Left ventricle myocardium superior (tissue), 1 donor: ENCODE measurements around the gene S100A13. TPM values are rescaled to one million over a fixed set of nuclear protein-coding genes. Genes with fewer than 3 reads are reported as not detected.
"Not testable (repeated sequence)": the region's sequence is repeated elsewhere in the genome, so short reads cannot be mapped to it uniquely, and the experiment has no call there.

Experiments
- ATAC-seq: fragments of 200-7000 bp; cut with Tn5 transposase; one replicate; pipeline ENCODE4 v1.9.1; 2020; ENCODE audit warnings: mild to moderate bottlenecking, moderate library complexity
- DNase-seq: peaks from one replicate; pipeline ENCODE4 v3.0.0-alpha.2; 2020
- intact Hi-C: fragments of 100-400 bp; cut with micrococcal nuclease; formaldehyde crosslinking; loops from one replicate; pipeline ENCODE4 v1.11.0; 2022
- total RNA-seq: library from RNA; stranded (reverse); fragmentation: NEBNext Ultra II Directional; extraction: Animal tissue kit (Norgen Biotek cat#: 25700); gene quantifications from one replicate; pipeline ENCODE4 v1.2.1, GENCODE V29; 2021
- donor health status: DM: no; HTN: yes; CAD: no; lungs with severe emphysema.

Gene S100A13
- total RNA-seq, 1 donor from 2014 or later, result 124 TPM

DNA sequence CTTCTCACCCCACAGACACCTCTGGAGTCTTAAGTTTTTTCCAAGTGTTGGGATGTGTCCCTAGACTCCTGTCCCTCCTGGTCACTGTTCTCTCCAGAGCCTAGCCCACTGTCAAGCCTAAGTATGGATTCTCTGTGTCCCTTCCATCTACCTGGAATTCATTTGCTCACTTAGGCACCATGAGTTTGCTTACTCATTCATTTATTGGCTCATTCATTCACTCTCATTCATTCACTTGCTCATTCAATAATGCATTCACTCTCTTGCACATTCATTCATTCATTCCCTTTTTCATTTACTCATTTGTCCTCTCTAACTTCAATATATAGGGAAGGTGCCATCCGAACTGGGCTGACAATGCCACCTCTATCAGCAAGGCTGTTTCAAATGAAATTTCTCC, 15.9 kb downstream of the S100A13 start:
- ATAC-seq (no peak), DNase-seq (no peak)
- intact Hi-C loops, result no loop called here

- intact Hi-C loops, result no loop called here
- DNase-seq, result no peak
- no peak for ATAC-seq
Observed at GRCh38 chr1:153610811-153611301, 16.4 kb downstream of the S100A13 start.

- DNase-seq, result no peak
- intact Hi-C loops, result no loop called here
- no peak for ATAC-seq
Observed at GRCh38 chr1:153610334-153610733, 17.0 kb downstream of the S100A13 start.

DNA sequence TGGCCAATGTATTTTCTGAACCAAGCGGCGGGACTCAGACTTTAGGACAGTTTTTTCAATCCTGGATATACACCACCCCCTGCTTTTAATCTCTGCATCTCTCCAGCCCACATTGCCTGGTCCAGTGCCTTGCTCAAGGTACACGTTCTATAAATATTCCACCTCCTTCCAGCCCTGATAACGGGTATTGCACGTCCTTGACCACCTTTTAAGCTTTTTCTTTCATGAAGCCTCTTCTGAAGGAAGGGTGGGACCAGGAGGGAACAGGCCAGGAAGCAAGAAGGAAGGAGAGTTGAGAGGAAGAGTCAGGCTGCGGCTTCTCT, 17.8 kb downstream of the S100A13 start:
- ATAC-seq (no peak), DNase-seq (no peak)
- intact Hi-C loops, result no loop called here

GRCh38 chr1:153608742-153609584, 18.3 kb downstream of the S100A13 start:
- peak; percentile 79 for DNase-seq
- intact Hi-C loops, result no loop called here
- ATAC-seq, result peak; percentile 59

DNA sequence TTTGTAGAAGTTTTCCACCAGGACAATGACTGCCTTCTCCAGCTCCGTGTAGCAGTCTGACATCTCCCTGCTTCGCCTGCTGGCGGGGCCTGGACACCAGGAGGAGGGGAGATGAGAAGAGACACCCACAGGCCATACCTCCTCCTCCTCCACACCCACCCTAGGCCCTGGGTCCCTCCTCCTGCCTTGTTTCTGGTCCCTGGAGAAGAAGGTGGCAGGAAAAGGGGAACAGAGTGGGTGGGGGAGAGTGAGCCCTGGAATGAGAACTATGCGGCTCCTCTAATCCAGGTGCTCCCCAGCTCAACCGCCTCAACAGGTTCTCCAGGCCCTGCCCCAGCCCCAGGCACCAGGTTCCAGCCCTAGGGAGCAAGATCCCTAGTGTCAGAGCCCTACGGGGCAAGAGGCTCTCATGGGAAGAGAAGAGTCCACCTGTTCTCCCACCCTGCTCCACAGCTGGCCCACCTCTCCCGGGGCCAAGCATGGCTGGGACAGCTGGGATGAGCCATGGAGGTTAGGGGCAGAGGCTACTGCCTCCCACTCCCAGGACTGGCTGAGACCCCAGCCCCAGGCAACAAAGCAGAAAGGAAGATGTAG, 19.1 kb downstream of the S100A13 start:
- intact Hi-C loops, result no loop called here
- DNase-seq (no peak), ATAC-seq (no peak)

DNA sequence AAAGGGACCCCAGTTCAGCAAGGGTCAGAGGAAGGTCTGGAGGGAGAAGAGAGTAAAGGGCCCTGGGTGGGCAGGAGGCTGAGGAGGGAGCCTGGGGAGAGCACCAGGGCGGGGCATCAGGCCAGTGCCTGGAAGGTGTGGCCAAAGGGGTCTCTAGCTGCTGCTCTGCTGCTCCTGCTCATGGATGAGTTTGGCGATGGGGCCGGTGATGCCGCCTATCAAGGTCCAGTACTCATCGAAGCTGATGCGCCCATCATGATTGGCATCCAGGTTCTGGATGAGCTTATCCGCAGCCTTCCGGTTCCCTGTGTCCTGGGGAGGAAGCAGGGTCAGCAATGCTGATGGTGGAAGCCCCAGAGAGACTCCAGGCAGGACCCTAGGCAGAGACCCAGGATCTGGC, 19.9 kb downstream of the S100A13 start:
- intact Hi-C loops, result no loop called here
- DNase-seq, result no peak
- ATAC-seq, result no peak

DNA sequence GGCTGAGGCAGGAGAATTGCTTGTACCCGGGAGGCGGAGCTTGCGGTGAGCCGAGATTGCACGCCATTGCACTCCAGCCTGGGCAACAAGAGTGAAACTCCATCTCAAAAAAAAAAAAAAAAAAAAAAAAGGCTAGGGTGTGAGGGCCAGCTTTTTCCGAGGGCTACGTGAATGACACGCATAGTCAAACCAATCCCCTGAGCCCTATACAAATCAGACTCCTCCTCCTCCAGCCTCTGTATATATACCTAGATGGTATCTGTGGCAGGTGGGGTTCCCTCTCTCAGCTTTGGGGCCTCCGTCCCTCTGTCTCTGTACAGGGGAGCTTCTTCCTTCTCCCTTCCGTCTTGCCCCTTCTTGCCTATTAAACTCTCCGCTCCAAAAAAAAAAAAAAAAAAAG, 21.1 kb downstream of the S100A13 start:
- ATAC-seq (no peak), DNase-seq (no peak)
- intact Hi-C loops, result no loop called here

DNA sequence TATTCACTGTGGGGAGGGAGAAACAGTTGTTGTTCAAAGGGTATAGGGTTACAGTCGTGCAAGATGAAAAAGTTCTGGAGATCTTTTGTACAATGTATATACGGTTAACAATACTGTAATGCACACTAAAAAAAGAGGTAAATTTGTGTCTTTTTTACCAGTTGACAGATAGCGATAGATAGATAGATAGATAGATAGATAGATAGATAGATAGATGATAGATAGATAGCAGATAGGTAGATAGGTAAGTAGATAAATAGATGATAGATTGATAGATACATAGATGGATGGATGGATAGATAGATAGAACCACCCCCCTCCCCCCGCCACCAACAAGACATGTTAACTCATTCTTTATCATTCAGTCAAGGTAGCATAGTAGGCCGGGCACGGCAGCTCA, 24.6 kb downstream of the S100A13 start:
- intact Hi-C loops, result no loop called here
- ATAC-seq, result no peak
- DNase-seq, result no peak

GRCh38 chr1:153599847-153600246, 27.5 kb downstream of the S100A13 start:
- no peak for ATAC-seq
- intact Hi-C loops, result no loop called here

GRCh38 chr1:153598309-153599172, 28.8 kb downstream of the S100A13 start:
- intact Hi-C loops, result no loop called here
- DNase-seq (no peak), ATAC-seq (peak; percentile 53)

More at GRCh38 chr1:153599847-153600246, 27.5 kb downstream of the S100A13 start:
- DNase-seq, result no peak

DNA sequence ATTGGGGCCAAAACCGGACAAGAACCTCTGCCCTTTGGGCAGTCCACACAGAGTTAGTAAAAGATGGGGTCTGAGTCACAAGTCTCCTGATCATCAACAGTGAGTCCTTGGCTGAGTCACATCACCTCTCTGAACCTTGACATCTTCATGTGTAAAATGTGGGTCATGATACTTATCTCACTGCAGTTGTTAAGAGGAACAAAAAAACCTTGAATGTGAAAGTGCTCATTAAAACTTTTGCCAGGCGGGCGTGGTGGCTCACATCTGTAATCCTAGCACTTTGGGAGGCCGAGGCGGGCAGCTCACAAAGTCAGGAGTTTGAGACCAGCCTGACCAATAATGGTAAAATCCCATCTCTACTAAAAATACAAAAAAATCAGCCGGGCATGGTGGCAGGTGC, 30.1 kb downstream of the S100A13 start:
- DNase-seq, result no peak
- no peak for ATAC-seq
- intact Hi-C loops, result no loop called here

DNA sequence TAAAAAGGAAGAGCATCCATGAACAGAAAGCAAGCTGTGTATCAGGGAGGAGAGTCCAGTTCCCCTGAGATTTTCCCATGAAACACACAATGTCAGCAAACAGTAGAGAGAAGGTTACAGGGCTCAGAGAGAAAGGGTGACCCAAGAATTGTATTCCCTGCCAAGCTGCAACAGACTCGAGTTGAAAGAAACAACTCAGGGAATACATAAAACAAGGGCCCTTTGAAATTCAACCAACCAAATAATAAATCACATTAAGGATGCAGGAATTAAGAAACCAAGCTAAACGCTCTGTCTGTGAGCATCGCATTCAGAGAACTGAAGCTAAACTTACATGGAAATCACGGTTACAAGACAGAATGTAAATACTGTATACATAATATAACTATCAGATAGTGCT, 34.6 kb downstream of the S100A13 start:
- ATAC-seq (no peak), DNase-seq (no peak)
- intact Hi-C loops, result no loop called here

DNA sequence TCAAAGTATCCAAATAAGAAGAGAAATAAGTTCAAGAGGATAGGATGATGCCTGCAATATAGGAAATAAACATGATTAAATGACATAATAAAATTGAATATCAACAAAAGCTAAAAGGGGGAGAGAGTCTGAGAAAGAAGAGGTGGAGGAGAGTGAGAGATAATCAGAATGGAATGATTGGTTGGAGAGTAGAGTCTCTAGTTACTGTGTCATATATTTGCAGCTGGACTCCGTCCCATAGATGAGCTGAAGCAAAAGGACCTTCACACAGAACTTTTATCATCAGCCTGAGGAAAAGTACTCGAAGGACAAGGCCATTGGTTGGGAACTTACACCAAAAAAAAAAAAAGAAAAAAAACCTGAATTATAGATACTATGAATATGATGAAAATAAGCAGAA, 38.8 kb downstream of the S100A13 start:
- intact Hi-C loops, result no loop called here
- ATAC-seq, result no peak
- DNase-seq, result no peak

- ATAC-seq, intact Hi-C loops, DNase-seq: not testable (repeated sequence)
Observed at GRCh38 chr1:153588033-153588432, 39.3 kb downstream of the S100A13 start.

- DNase-seq (no peak), ATAC-seq (peak; percentile 71)
- intact Hi-C loops, result no loop called here
Observed at GRCh38 chr1:153587314-153587713, 40.0 kb downstream of the S100A13 start.

DNA sequence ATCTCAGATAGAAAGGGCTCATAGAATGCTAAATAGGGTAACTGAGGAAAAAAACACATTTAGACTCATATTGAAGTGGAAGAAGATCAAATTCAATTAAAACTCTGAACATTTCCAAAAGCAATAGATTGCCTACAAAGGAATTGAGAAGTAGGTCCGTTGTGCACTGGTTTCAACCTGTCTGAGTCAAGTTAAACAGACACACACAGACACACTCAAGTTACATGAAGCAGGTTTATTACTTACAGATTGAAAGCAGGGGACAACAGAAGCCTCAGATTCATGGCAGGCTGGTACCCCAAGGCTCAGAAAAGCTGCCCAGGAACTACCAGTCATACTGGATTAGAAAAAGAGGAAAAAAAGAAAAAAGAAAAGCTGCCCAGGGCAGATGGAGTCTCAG, 41.0 kb downstream of the S100A13 start:
- no peak for ATAC-seq
- intact Hi-C loops, result no loop called here

DNA sequence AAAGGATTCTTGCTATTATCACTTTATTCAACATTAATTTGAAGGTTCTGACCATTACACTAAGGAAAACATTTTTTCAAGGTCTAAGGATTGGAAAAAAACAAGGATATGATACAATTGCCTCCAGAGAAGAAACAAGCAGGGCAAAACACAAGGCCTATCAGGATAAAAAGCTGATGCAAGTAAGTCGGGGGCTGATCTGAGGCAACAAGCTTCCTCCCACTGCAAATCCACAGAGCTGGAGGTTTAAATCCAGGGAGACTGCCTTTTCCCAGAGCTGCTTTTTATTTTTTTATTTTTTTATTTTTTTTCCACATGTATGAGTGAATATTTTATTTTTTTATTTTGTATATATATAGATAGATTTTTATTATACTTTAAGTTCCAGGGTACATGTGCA, 42.3 kb downstream of the S100A13 start:
- DNase-seq (no peak), ATAC-seq (no peak)
- intact Hi-C loops, result no loop called here

More for the DNA sequence above, 41.0 kb downstream of the S100A13 start:
- DNase-seq, result no peak

DNA sequence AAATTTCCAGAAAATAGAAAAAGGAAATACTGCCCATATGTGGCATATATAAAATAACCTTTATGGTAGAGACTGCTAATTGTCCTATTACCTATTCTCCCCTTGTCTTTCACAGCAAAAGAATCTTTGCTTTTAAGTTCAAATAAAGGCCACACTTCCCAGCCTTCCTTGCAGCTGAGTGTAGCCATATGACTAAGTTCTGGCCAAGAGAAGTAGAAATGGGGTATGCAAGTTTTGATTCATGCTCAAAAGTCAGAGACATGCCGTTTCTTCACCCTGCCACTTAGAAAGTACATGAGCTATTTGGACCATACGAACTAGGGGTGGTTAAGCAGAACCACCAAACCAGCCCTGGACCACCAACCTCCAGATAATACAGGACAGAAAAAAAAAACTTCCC, 43.3 kb downstream of the S100A13 start:
- ATAC-seq, result no peak
- no peak for DNase-seq
- intact Hi-C loops, result no loop called here

GRCh38 chr1:153583514-153583913, 43.8 kb downstream of the S100A13 start:
- intact Hi-C loops, ATAC-seq, DNase-seq: not testable (repeated sequence)
